Bronchial epithelial cell (primary cell): ENCODE measurements around the gene CTLA4. TPM values are rescaled to one million over a fixed set of nuclear protein-coding genes. Genes with fewer than 3 reads are reported as not detected.

Experiments used
- DNase-seq: peaks from one replicate; pipeline ENCODE4 v3.0.0-alpha.2; 2010; ENCODE audit warnings: low read depth
- FAIRE-seq: peaks from 2 replicates; lab custom pipeline; 2011; peaks lifted over from hg19 to GRCh38; lab: Jason Lieb, UNC
- H3K27me3 ChIP-seq: 2 replicates; pipeline ENCODE4 v1.5.1; 2011; ENCODE audit warnings: low read length; ENCODE audit not compliant: control insufficient read depth, insufficient read depth
- H3K36me3 ChIP-seq: 2 replicates; pipeline ENCODE4 v1.5.1; 2011; ENCODE audit warnings: low read length; ENCODE audit not compliant: control insufficient read depth, insufficient read depth
- H3K4me3 ChIP-seq: 2 replicates; pipeline ENCODE4 v1.5.1; 2011; ENCODE audit warnings: mild to moderate bottlenecking, low read depth, low read length, control low read depth
- total RNA-seq: library from RNA; depleted of rRNA; stranded (reverse); fragments of >200 nt; gene quantifications from 2 replicates; pipeline ENCODE4 v1.2.1, GENCODE V29; 2014
- TF ChIP-seq, protein P1 (sequence below): IDR thresholded peaks from 2 replicates; pipeline ENCODE4 v1.5.1; 2011; ENCODE audit warnings: mild to moderate bottlenecking, moderate library complexity, low read length, control low read depth, inconsistent platforms; ENCODE audit not compliant: insufficient read depth, severe bottlenecking

Gene CTLA4
- total RNA-seq, 1 donor from 2014 or later = not detected

GRCh38 chr2:203858176-203858575 lies 9.4 kb upstream of the CTLA4 start:
- H3K36me3 ChIP-seq = no peaks in the 10 kb centered on the region
- FAIRE-seq (no peak), DNase-seq (no peak)
- TF ChIP-seq, protein P1, sequence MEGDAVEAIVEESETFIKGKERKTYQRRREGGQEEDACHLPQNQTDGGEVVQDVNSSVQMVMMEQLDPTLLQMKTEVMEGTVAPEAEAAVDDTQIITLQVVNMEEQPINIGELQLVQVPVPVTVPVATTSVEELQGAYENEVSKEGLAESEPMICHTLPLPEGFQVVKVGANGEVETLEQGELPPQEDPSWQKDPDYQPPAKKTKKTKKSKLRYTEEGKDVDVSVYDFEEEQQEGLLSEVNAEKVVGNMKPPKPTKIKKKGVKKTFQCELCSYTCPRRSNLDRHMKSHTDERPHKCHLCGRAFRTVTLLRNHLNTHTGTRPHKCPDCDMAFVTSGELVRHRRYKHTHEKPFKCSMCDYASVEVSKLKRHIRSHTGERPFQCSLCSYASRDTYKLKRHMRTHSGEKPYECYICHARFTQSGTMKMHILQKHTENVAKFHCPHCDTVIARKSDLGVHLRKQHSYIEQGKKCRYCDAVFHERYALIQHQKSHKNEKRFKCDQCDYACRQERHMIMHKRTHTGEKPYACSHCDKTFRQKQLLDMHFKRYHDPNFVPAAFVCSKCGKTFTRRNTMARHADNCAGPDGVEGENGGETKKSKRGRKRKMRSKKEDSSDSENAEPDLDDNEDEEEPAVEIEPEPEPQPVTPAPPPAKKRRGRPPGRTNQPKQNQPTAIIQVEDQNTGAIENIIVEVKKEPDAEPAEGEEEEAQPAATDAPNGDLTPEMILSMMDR = no peak
- H3K4me3 ChIP-seq = no peak overlapping the region
- no peaks in the 10 kb centered on the region for H3K27me3 ChIP-seq

GRCh38 chr2:203859030-203859789 lies 8.4 kb upstream of the CTLA4 start:
- TF ChIP-seq, protein P1 = no peak
- no peak for FAIRE-seq
- Histone ChIP-seq H3K36me3 (no peaks in the 10 kb centered on the region), H3K27me3 (no peaks in the 10 kb centered on the region), H3K4me3 (no peak overlapping the region)
- DNase-seq = no peak

DNA sequence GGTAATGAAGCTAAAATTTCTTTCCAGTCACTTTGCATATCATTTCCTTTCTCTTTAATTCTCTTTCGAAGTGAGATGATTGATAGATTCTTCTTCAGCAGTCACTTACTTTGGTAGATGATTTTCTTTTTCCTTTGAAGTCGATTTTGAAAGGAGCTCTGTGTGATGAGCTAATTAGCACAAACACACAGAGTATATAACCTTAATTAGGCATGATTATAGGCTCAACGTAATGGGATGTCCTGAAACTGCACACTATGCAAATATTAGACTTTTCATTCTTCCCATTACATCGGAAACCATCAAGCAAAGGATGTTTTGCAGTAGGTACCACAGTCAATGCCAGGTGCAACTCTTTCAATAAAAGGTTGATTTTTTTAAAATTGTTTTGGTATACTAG lies 6.4 kb upstream of the CTLA4 start:
- no peak overlapping the region for H3K4me3 ChIP-seq
- TF ChIP-seq, protein P1 = no peak
- FAIRE-seq (no peak), DNase-seq (no peak)
- H3K27me3 ChIP-seq = no peaks in the 10 kb centered on the region
- H3K36me3 ChIP-seq = no peaks in the 10 kb centered on the region

DNA sequence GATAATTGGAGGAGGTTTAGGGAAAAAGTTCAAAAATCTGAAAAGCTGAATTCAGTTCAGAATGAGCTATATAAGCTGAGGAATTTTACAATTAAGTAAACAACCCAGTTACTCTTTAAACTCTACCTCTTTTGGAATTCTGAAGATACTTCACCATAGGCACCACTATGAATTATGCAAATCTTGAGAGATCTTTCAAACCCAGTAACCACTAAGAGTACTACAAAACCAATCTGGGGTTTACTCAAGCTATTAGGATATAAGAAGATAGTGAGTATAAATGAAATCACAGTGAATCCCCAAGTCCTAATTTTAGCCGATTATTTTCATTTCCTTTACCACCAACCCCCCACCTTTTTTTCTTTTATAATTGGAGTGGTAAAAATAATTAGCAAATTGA lies 6.0 kb upstream of the CTLA4 start:
- DNase-seq (no peak), FAIRE-seq (no peak)
- TF ChIP-seq, protein P1 = no peak
- Histone ChIP-seq H3K4me3 (no peak overlapping the region), H3K36me3 (no peaks in the 10 kb centered on the region), H3K27me3 (peaks cover 2% of the 10 kb centered on the region)

GRCh38 chr2:203869223-203870042 lies 1.9 kb downstream of the CTLA4 start:
- Histone ChIP-seq H3K4me3 (no peak overlapping the region), H3K27me3 (peaks cover 2% of the 10 kb centered on the region), H3K36me3 (no peaks in the 10 kb centered on the region)
- TF ChIP-seq, protein P1 = no peak
- FAIRE-seq = no peak
- DNase-seq = no peak
